ENCODE results near the gene ZKSCAN1.
"Not testable (repeated sequence)": the region's sequence is repeated elsewhere in the genome, so short reads cannot be mapped to it uniquely, and the experiment has no call there.

DNA sequence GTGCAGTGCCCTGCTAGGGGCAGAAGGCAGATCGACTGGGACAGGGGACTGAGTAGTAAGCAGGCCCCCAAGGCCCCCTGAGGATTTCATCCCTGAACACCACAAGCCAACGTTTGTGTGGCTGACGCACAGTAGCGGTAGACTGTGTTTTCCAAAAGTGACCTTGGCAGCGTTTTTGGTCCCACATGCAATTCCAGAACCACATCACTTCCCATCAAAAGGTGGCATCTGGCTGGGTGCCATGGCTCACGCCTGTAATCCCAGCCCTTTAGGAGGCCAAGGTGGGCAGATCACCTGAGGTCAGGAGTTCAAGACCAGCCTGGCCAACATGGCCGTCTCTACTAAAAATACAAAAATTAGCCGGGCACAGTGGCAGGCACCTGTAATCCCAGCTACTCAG lies 5.4 kb upstream of the ZKSCAN1 start:
- TF ChIP-seq, protein P1, sequence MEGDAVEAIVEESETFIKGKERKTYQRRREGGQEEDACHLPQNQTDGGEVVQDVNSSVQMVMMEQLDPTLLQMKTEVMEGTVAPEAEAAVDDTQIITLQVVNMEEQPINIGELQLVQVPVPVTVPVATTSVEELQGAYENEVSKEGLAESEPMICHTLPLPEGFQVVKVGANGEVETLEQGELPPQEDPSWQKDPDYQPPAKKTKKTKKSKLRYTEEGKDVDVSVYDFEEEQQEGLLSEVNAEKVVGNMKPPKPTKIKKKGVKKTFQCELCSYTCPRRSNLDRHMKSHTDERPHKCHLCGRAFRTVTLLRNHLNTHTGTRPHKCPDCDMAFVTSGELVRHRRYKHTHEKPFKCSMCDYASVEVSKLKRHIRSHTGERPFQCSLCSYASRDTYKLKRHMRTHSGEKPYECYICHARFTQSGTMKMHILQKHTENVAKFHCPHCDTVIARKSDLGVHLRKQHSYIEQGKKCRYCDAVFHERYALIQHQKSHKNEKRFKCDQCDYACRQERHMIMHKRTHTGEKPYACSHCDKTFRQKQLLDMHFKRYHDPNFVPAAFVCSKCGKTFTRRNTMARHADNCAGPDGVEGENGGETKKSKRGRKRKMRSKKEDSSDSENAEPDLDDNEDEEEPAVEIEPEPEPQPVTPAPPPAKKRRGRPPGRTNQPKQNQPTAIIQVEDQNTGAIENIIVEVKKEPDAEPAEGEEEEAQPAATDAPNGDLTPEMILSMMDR (IDR thresholded peaks at IDR 0.05): not testable (repeated sequence)
- not testable (repeated sequence) for TF ChIP-seq POLR2A (IDR thresholded peaks at IDR 0.05)

All from heart left ventricle (tissue), 13 donors.